HG03066 (cell line): ENCODE data around the gene PPIL6.

Experiments used
- ATAC-seq: cut with Tn5 transposase; IDR thresholded peaks from one replicate; pipeline ENCODE4 v1.9.1; 2021; ENCODE audit warnings: low read depth; ENCODE audit not compliant: unreplicated experiment

The PPIL6 gene

DNA sequence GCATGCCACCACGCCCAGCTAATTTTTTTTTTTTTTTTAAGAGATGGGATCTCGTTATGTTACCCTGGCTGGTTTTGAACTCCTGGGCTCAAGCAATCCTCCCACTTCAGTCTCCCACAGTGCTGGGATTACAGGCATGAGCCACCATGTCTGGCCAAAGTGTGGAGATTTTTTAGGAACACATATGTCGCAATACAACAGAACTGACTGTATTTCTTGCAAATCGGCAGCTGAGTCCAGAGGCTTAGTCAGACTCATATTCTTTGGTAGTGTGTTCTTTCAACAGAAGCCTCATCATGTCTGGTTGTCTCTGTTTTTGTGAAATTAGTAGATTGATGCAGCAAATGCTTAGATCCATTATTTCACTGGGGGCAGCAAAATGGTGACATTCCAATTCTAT, 34.2 kb downstream of the PPIL6 start:
- no peak for ATAC-seq

DNA sequence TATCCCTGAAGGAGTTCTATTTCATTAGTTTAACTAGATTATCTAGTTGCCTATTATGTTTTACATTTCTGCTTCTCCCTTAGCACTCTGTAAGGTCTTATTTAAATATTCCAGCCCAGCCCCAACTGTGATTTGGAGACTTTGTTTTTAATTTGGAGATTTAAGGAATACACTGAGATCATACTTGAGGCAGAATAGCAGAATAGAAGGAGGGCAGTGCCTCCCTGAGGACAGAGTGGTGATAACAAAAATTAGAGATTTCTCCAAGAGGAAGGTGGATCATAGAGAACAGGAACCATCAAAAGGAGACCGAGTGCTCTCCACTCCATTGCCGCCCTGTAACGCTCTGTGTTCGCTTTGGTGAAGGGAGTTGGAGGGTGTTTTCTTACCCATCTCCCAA, 43.4 kb downstream of the PPIL6 start:
- ATAC-seq, result no peak

DNA sequence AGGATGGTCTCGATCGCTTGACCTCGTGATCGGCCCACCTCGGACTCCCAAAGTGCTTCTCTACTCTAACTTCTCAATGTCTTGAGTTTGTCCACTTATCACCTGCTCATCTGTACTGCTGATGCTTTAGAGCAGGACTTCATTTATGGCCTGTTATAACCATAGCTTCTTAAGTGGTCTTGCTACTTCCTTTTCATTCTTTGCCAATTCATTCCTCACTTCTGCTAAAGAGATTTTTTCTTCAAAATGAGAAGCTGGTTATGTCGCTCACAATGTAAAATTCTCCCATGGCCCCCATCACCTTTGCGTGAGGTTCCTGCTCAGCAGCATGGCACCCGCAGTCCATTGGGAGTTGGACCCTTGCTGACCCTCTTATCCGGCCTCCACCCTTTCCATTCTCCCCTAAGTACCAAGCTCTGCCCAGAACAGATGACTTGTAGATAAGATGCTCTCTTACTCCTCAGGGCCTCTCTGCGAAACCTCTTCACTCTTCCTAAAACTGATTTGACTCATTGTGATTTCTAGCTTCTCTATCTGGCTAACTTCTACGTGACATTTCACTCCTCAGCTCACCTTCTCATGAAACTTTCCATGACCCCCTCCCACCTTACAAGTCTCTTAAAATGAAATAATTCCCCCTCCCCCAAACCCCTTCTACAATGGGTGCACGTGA, 44.2 kb downstream of the PPIL6 start:
- ATAC-seq, result no peak

GRCh38 chr6:109393886-109394281, 46.5 kb downstream of the PPIL6 start:
- no peak for ATAC-seq

DNA sequence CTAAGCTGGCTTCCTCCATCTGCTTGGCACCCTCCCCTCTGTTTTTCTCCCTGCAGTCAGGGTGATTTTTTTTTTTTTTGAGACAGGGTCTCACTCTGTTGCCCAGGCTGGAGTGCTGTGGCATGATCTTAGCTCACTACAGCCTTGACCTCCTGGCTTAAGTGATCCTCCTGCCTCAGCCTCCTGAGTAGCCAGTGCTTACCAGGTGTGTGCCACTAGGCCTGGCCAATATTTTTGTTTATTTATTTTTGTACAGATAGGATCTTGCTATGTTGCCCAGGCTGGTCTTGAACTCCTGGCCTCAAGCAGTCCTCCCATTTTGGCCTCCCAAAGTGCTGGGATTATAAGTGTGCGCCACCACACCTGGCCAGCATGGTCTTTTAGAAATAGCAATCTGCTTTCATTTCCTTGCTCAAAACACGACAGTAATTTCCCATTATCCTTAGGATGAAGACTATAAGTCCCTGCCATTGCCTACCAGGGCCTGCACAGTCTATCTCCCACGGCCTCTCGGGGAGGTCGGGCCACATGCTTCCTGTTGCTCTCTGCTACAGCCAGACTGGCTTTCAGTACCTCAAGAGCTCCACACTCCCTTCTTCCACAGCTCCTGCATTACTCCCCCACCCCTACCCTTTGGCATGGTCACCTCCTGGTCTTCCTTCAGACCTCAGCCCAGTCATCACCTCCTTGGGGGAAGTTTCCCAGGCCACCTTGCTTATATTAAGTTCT, 47.1 kb downstream of the PPIL6 start:
- ATAC-seq, result no peak

- no peak for ATAC-seq
These were observed 50.7 kb downstream of the PPIL6 start for GRCh38 chr6:109389650-109390274.

- ATAC-seq, result no peak
These were observed 52.2 kb downstream of the PPIL6 start for GRCh38 chr6:109388265-109388664.

DNA sequence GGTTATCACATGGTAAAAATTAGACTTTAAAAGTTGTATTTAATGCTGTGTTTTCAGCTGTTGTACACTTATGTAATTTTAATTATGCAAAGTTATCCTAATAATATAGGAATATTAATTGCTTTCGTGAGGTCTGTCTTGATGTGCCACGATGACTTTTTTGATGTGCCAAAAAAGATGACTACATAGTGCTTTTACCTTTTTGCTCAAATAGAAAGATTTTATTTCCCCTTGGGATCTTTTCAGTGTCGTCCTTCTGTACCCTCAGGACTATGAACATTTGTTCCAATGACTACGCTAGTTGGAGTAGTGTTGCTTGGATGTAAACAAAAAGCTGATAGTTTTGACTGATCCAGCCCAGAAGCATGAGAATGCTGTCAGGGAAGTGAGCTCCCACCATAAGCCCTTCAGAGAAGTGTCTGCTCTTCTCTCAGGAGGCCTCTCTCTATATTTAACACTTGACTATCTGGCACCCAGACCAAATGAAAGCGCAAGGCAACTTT, 56.9 kb downstream of the PPIL6 start:
- no peak for ATAC-seq

DNA sequence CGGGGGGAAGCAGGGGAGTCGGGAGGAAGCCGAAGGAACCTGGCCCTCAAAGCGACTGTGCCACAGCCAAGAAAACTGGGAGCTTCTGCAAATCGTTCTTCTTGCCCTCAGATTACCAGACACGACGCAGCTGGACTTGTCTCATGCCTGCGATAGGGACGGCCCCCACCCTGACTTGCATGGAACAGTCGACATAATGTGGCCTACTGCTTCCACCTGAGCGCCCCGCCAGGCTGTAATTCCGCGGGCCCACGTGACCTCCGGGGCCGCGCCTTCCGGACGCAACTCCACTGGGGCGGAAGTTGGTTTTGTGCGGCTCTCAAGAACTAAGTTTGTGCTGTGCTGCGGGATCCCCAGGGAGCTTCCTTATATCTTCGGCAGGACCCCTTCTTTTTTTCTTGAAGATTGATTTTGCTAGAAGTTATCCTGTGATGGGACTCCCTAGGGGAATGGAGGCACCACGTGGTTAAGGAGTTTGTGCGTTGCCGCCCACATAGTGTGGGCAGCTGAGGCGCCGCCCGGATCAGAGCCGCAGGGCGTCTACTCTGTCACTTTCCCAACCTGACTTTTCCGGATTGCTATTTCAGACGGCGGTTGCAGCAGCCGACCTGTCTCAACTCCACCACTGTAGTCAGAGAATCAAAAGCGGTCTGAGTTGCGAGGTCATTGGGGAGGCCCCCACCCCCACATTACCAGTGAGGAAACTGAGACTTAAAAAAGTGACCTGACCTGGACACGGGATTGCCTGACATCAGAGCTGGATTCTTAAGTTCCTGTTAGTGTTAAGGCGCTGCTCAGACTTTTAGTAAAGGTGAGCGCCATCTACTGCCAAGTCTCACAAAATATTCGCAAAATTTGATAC, 57.6 kb downstream of the PPIL6 start:
- peak; percentile 61 for ATAC-seq

- ATAC-seq, result peak; percentile 43
These were observed 58.5 kb downstream of the PPIL6 start, which contains the start of gene CD164 for GRCh38 chr6:109381747-109382575. Gene CD164, minus strand, starts transcription at chr6:109382467. Its CDS starts 89 bp downstream, at chr6:109382378.

DNA sequence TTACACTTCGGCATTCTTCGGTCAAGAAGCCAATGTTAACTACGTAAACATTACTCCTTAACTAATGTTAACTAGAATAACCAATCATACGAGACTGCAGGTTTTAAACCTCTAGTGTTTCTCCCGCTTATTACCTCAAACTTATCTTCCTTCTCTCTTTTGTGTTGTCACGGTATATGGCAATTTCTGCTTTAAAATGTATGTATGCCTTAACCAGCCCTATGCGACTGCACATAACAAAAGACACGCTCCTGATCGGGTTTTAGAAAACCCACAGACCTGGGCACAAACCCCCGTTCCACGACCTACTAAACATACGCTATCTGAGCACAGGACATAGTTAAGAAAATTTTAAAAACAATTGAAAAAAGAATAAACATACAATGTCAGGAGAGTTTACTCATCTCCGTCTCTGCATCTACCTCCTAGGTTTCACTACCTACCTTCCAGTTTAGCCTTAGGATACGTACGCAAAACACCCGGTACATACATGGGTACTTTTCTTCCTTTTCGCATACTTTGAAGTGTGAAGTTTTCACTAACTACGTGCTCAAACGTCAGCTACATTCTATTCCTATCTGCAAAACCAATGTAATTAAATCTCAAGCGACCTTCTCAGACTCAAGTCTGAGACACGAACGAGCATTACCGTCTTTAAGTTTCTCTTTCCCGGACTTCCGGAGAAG, 59.2 kb downstream of the PPIL6 start:
- ATAC-seq, result peak; percentile 3

DNA sequence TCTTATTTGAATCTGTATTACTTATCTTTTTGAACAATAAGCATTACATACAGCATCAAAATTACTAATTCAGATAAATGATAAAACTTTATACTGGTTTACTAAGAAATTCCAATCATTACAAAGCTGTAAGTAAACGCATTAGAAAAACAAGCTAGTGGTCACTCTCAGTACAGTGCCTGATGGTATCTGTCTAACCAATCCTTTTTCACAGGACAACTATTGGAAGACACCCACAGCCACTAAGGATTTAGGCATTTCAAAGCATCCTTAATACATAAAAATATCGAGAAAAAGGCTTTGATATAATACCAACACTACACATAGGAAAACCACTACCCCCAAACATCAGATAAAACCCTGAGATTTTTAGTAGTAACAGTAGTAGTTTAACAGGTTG, 60.7 kb downstream of the PPIL6 start:
- ATAC-seq, result no peak

GRCh38 chr6:109377717-109378116, 62.7 kb downstream of the PPIL6 start:
- ATAC-seq, result no peak

DNA sequence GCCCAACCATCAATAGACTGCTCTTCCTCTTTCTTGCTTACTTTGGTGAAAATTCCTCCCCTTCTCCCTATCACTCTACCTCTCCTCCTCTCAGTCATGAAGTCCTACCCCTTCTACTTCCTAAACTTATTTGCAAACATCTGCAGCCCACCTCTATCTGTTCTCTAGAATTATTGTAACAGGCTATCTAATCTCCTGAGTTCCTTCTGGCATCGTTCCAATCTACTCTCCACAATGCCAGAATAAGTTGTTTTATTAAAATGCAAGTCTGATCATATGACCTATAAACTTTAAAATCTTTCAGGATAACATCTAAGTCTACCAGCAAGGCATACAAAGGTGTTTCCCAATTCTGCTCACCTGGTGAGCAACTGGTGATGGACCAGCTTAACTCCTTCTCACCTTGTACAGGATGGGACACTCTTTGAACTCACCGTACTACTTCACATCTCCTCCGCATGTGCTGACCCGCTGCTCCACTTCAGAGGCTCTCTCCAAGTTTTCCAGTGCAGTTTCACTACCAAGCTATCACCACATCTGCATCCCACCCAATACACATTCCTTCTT, 66.0 kb downstream of the PPIL6 start:
- ATAC-seq, result no peak

- ATAC-seq, result peak; percentile 92
These were observed 66.7 kb downstream of the PPIL6 start for GRCh38 chr6:109373762-109374161.

- ATAC-seq, result peak; percentile 3
These were observed 67.1 kb downstream of the PPIL6 start for GRCh38 chr6:109373331-109373730.

- no peak for ATAC-seq
These were observed 68.3 kb downstream of the PPIL6 start for GRCh38 chr6:109372130-109372529.

GRCh38 chr6:109370792-109371191, 69.6 kb downstream of the PPIL6 start:
- ATAC-seq, result no peak

DNA sequence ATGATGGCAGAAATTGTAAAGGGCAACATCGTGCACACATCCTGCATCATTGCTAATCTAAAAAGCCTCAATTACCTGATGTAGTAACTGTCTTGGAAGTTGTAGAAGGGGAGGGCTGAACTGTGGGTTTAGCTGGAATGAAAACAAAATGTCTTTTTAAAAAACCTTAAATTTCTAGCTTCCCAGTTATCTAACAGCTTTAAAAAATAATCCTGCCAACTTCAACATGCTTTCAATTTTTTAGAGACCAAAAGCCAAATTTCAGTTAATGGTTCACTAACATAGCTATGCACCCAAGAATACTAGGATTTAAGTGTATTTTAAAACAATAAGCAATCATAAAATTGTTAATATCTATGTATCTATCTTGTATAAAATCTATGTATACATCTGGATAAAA, 70.1 kb downstream of the PPIL6 start:
- no peak for ATAC-seq
